ENCODE measurements around the gene SLC19A1.
"Not testable (repeated sequence)": the region's sequence is repeated elsewhere in the genome, so short reads cannot be mapped to it uniquely, and the experiment has no call there.

The SLC19A1 gene

DNA sequence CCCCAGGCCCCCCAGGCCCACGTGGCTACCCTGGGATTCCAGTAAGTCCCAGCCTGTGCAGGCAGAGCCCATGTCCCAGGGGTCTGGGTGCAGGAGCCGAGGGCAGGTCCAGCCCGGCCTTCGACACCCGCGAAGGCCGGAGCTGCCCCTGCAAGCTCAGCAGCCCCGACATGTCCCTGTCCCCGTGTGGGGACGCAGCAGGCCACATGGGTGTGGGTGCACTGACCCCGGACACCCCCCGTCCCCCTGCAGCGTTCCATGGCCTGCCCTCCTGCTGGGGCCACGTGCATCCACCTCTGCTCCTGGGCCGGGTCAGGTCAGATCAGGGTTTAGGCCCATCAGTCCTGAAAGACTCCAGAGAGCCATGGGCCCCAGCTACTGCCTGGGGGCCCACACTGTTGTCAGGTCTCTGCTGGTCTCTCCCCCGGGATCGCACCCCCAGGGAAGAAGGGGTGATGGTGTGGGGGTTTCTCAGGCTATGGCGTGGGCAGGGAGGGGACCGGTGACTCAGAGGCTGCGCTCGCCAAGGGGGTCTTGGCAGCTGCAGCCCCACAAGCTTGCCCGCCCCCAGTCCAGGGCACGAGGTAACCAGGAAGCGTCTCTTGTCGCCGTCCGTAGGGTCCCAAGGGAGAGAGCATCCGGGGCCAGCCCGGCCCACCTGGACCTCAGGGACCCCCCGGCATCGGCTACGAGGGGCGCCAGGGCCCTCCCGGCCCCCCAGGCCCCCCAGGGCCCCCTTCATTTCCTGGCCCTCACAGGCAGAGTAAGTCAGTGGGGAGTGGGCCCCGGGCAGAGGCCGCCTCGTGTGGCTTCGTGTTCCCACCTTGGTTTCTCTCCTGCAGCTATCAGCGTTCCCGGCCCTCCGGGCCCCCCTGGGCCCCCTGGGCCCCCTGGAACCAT is 37.5 kb downstream of the SLC19A1 start:
- no peak for DNase-seq (ENCODE audit: low read depth)

DNA sequence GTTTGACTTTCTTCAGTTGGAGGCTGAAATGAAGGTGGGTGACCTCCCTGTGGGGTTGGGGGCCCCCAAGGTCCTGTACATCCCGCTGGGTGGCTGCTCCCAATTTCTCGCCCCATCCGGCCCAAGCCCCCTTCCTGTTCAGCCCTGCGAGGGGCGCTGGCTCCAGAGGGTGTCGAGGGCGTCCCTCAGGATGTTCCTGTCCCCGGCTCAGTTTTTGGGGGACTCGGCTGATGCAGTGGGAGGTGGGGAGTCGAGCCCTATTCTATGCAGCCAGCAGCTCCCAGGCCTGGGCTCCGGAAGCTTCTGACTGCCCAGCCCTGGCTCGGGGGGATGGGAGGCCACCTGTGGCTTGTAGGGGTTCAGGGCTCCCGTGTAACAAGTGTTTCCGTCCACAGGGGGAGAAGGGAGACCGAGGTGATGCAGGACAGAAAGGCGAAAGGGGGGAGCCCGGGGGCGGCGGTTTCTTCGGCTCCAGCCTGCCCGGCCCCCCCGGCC is 38.2 kb downstream of the SLC19A1 start:
- DNase-seq (ENCODE audit: low read depth) = no peak

DNA sequence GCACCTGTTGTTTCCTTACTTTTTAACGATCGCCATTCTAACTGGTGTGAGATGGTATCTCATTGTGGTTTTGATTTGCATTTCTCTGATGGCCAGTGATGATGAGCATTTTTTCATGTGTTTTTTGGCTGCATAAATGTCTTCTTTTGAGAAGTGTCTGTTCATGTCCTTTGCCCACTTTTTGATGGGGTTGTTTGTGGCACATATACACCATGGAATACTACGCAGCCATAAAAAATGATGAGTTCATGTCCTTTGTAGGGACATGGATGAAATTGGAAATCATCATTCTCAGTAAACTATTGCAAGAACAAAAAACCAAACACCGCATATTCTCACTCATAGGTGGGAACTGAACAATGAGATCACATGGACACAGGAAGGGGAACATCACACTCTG is 39.0 kb downstream of the SLC19A1 start:
- DNase-seq (ENCODE audit: low read depth) = not testable (repeated sequence)

DNA sequence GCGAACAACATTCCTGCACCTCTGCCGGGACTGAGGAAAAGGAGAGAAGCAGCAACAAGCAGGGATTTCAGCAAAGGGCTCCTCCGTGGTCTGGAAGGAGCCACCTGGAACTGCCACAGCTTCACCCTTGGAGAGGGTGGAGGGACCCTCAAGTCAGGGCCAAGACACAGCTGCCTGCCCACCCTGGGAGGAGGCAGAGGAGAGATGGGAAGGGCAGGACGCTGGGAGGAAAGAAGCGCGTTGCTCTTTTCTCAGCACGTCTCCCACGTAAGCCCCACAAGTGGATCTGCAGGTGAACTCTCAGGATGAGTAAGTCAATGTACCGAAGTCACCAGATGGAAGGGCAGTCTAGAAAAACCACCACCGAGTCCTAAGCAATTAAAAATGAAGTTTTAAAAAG is 39.6 kb downstream of the SLC19A1 start:
- no peak for DNase-seq (ENCODE audit: low read depth)

DNA sequence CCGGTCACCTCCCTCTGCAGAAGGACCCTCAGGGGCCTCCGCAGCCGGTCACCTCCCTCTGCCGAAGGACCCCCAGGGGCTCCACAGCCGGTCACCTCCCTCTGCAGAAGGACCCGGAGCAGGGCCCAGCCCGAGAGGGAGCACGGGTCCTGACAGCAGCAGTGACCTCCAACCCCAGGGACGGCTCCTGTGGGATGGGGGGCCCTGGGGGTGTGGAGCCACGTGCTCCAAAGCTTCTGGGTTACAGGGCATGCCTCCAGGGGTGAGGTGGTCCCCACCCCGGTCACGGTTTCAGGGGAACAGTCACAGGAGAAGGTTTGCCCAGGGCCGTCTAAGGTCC is 40.3 kb downstream of the SLC19A1 start:
- DNase-seq (ENCODE audit: low read depth) = no peak

DNA sequence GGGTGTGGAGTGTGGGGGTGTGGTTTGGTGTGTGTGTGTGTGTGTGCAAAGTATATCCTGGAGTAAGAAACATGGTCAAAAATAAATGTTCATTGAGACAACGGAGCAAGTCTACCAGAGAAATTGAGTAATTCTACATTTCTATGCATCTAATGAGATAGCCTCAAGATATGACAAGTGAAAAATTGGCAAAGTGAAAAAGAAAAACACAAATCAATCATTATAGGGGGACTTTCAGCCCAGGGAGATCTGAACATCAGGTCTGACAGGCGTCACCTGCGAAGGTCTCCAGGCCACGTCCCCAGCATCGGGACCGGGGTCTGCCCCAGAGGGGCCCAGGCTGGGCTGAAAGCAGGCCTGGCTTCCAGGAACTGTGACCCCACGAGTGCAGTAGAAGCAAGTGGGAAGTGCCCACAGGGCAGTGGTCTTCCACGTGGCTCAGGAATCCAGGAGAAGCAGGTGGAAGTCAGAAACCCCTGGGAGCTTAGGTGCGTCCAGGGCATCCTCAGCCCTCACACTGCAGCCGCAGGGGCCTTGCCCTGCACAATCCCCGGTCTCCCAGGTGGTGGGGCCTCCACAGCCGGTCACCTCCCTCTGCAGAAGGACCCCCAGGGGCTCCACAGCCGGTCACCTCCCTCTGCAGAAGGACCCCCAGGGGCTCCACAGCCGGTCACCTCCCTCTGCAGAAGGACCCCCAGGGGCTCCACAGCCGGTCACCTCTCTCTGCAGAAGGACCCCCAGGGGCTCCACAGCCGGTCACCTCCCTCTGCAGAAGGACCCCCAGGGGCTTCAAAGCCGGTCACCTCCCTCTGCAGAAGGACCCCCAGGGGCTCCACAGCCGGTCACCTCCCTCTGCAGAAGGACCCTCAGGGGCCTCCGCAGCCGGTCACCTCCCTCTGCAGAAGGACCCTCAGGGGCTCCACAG is 40.9 kb downstream of the SLC19A1 start:
- DNase-seq (ENCODE audit: low read depth) = not testable (repeated sequence)

DNA sequence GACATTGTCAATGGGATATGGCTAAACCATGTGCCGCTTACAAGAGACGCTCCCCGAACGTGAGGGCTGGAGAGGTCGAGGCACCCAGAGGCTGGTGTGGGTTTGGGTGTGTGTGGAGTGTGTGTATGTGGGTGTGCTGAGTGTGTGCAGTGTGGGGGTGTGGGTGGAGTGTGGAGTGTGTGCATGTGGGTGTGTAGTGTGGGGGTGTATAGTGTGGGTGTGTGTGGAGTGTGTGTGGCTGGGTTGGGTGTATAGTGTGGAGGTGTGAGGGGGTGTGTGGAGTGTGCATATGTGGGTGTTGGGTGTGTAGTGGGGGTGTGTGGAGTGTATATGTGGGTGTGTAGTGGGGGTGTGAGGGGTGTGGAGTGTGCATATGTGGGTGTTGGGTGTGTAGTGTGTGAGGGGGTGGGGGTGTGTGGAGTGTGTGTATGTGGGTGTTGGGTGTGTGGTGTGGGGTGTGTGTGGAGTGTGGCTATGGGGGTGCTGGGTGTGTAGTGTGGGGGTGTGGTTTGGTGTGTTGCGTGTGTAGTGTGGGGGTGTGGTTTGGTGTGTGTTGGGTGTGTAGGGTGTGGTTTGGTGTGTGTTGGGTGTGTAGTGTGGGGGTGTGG is 42.2 kb downstream of the SLC19A1 start:
- no peak for DNase-seq (ENCODE audit: low read depth)

DNA sequence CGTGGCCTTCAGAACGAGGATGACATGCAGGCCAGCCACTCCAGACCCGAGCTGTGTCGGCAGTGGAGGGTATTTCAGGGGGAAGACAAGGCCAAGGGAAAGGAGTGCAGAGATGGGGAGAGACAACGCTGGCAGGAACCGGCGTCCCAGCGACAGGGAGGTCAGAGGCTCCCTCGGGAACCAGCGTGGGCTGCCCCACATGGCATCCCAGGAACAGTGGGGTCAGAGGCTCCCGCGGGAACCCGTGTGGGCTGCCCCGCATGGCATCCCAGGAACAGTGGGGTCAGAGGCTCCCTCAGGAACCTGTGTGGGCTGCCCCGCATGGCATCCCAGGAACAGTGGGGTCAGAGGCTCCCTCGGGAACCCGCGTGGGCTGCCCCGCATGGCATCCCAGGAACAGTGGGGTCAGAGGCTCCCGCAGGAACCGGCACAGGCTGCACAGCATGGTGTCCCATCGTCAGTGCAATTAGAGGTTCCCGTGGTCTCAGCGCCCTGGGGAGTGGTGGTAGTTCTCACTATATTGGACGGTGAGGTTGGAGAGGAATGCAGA is 43.0 kb downstream of the SLC19A1 start:
- DNase-seq (ENCODE audit: low read depth) = no peak

DNA sequence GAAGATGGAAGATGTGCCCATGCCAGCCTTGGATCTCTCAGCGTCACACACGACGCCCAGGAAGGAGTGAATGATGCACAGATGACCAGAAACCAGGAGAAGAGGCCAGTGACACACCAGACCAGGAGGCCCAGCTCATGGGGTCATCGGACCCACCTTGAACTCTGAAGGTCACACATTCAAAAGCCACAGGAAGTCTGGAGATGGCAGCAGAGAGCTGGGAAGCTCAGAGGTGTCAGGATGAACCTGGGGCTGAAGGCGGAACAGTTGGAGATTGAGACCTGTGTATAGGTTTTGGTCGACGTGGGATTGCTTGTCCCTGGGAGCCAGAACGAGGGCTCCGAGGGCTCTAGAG is 43.6 kb downstream of the SLC19A1 start:
- DNase-seq (ENCODE audit: low read depth) = no peak

DNA sequence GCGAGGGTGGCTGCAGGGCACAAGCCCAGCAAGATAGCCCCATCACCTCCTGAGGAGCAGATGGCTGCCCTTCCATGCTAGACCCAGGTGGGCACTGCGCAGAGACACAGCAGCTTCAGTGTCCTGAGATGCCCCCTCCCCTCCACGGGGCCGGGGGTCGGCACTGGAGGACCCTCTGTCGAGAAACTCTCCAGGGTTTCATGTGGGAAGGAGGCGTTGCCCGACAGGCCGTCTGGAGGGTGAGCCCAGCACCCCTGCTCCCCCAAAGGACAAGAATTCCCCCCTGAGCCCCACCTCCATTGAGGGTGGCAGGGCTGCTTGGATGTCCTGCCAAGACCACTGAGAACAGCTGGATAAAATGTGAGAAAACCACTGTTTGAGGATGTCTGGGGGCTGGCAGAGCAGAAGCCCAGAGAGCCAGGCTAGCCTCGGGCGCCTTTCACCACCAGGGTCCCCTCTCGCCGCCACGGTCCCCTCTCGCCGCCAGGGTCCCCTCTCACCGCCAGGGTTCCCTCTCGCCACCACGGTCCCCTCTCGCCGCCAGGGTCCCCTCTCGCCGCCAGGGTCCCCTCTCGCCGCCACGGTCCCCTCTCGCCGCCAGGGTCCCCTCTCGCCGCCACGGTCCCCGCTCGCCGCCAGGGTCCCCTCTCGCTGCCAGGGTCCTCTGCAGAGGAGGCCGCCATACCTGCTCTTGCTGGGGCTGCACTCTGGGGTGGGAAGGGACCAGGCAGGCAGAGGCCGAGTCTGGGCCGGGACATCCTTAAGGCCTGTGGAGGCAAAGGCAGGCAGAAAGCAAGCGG is 44.2 kb downstream of the SLC19A1 start:
- DNase-seq (ENCODE audit: low read depth) = no peak

DNA sequence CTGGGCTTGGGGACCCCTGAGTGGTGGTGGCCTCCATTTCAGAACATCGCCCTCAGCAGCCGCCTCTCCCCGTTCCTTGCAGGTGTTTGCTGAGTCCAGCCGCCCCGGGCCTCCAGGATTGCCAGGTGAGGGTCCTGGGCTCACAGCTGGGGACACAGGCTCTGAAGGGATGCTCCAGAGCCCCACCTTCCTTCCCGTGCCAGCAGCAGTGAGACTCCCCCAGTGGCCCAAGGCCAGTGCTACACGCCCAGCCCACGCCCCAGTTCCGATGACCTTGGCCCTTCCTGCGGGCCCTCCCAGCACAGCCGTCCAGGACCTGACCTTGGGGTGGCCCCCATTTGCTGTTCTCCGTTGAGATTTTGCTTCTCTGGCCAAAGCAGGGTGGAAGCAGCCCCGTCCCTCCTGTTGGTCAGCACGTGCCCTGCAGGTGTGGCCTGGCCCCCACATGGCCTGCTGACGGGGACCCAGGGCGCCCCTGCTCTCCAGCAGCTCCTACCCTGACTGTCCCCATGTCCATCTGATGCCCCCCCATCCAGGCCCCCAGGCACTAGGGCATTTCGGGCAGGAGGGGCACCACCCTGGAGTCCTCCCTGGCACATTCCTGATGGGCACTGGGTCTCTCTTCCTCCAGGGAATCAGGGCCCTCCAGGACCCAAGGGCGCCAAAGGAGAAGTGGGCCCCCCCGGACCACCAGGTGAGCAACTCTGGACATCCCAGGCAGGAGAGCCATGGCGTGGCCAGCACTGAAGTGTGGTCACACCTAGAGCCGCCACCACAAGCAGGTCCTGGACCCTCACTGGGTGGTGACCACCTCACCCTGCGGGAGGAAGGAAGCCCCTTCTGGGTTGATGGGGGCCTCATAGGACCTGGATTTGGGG is 45.0 kb downstream of the SLC19A1 start:
- no peak for DNase-seq (ENCODE audit: low read depth)

DNA sequence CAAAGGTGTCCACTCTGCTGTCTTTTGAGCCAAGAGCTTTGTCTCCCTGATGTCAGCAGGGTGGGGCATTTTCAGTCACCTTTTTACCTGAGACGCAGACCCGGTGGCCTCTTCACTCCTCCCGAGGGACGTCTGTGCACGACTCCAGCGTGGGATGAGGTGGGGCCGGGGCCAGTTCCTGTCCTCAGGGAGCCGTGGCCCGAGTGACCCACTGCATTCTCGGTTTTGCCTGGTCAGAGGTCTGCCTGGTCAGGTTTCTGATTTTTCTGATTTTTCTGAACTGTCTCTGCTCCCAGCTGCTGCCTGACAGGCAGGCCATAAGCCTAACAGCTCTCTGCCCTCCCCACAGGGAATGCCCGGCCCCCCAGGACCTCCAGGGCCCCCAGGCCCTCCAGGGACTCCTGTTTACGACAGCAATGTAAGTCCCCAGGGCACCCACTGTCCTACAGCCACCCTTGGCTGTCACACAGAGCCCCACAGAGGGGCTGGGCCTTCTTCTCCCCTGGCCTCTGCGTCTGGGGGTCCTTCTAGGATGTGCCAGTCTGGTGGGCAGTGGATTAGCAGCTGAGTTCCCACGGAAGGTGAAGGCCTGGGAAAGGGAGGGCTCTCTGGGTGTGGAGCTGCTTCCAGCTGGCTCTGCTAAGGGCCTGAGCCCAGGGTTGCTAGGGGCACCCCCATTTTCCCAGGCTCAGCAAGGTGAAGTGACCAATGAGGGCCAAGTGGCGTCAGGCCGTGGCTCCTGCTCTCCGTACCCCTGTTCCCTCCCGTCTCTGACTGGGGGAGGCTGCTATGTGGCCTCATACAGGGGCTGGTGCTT is 45.9 kb downstream of the SLC19A1 start:
- DNase-seq (ENCODE audit: low read depth) = no peak

DNA sequence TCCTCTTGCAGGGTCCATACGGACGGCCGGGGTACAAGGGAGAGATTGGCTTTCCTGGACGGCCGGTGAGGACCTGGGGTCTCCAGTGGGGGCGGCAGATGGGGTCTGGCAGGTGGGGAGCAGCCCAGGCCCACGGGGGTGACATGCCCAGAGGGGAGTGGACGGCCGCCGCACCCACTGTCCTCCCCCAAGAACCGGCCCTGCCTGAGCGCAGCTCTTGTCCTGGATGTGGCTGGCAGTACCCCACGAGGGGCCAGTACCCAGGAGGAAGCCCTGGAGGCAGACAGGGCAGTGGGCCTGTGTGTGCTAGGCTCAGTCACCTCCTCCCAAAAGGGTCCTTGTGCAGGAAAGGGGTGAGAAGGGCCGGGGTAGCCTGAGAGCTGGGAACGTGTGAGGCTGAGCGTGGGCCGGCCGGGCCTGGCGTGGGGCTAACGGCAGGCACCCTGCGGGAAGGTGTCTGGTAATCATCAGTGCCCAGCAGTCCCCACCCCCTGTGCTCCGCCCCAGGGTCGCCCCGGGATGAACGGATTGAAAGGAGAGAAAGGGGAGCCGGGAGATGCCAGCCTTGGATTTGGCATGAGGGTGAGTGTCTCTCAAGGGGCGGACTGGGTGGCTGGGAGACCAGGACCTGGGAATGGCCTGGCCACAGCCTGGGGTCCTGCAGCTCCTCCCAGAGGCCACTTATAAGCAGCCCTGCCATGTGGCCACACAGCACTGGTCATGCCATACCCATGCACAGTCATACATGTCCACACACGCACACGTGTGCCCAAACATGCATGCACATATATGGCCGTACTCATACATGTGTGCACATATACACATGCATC is 47.2 kb downstream of the SLC19A1 start:
- no peak for DNase-seq (ENCODE audit: low read depth)

DNA sequence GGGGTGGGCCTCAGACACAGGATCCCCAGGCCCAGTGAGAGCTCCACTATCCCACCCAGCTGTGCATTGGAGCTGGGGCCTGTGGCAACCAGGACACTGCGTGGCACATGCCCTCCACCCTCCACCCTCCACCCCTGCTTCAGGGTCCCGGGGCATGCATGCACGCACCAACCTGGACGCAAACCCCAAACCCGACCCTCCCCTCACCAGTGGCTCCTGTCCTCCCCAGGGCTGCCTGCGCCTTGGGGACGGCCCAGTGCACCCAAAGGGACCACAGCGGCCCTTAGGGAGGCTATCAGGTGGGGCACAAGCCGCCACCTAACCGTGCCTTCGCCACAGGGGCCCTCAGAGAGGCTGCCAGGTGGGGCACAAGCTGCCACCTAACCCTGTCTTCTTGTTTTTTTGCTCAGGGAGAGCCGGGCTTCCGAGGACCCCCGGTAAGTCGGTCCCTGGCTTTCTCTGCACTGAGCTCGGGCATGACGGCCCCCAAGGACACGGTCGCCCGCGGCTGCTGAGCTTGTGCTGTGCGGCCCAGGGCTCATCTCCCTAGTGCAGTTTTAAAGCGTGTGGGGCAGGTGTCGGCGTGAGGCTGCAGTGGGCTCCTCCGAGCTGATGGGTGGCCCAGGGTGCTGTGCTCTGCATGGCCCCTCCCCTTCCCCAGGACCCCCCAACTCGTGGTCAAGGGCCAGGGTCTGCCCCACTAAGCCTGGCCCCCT is 47.9 kb downstream of the SLC19A1 start:
- no peak for DNase-seq (ENCODE audit: low read depth)

DNA sequence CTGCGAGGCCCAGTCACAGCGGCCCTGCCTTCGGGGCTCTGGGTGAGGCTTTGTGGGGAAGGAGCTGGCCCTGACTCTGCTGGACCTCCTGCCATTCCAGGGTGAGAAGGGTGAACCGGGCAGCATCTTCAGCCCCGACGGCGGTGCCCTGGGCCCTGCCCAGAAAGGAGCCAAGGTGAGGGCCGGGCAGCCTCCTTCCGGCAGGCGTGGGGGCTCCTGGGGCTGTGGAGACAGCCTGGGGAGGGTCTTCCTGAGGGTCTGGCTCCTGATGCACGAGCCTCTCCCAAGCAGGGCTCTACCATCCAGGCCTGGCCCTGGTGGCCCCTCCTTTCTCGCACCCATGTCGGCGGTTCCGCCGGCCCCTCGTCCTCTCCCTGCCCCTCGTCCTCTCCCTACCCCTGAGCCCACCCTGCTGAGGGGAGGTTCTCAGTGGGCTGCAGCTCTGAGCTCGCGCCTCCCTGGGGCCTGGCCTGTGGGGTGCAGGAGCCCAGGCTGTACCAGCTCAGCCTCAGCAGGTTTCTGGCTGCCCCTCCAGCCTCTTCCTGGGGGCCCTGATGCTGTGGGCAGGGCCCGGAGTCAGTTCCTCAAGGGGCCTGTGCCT is 48.7 kb downstream of the SLC19A1 start:
- DNase-seq (ENCODE audit: low read depth) = no peak

DNA sequence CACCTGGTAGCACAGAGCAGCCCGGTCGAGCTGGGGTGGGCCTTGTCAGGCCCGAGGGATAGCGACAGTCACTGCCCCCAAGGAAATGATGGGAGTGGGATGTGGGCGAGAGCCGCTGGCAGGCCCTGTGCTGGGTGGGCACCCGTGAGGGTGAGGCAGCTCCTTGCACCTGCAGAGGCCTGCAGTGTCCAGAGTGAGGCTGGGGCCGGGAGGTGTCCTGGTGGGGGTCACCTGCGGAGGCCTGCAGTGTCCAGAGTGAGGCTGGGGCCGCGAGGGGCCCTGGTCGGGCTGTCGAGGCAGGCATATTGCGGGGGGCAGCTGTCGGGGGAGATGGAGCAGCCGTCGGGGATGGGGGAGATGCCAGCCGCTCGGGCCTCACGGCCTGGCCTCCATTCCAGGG is 49.5 kb downstream of the SLC19A1 start:
- no peak for DNase-seq (ENCODE audit: low read depth)

DNA sequence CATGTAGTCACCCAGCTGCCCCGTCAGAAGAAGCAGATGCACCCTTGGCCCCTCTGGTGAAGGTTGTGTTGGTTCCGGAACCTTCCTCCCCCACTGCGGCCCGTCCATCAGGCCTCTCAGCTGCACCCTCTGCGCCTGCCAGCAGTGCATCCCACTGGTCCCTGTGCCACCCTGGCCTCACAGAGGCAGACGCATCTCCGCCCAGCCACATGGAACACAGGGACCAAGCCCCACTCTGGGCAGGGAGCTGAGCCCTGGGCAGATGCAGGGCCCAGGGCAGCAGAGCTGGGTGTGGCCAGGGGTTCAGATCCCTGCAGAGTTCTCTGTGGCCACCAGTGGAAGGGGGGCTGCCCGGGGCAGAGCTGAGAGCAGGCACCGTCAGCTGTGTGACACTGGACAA is 50.6 kb downstream of the SLC19A1 start:
- DNase-seq (ENCODE audit: low read depth) = no peak

DNA sequence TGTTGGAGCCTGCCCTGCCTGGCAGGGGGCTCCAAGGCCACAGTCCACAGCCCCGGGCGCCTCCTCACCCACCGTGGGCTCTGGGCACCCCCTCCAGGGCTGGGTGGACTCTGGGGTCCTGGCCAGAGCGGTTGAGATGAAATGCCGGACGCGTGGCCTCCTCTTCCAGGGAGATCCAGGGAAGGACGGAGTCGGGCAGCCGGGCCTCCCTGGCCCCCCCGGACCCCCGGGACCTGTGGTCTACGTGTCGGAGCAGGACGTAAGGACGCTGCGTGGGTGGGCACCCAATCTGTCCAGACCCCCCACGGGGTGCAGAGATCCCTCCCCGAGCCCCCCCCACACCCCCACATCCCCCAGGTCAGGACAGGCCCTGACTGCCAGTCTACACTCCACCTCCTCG is 51.2 kb downstream of the SLC19A1 start:
- DNase-seq (ENCODE audit: low read depth) = no peak
